Fibroblast of lung (primary cell): ENCODE data around the gene HOXA7.

Experiments
- CTCF ChIP-seq, 2 donors: IDR thresholded peaks in 1 of 2; conservative IDR thresholded peaks in 1 of 2; 1 replicate in 1 of 2; 2 replicates in 1 of 2; pipeline ENCODE4 v1.5.1; 2011 to 2012; ENCODE audit warnings: low read length in 2 of 2, control low read depth in 1 of 2, inconsistent platforms in 1 of 2, low read depth in 1 of 2, mild to moderate bottlenecking in 1 of 2
- EZH2 ChIP-seq: IDR thresholded peaks from 2 replicates; pipeline ENCODE4 v1.5.1; 2012; ENCODE audit warnings: low read length, control low read depth, mild to moderate bottlenecking; ENCODE audit errors: missing control alignments

DNA sequence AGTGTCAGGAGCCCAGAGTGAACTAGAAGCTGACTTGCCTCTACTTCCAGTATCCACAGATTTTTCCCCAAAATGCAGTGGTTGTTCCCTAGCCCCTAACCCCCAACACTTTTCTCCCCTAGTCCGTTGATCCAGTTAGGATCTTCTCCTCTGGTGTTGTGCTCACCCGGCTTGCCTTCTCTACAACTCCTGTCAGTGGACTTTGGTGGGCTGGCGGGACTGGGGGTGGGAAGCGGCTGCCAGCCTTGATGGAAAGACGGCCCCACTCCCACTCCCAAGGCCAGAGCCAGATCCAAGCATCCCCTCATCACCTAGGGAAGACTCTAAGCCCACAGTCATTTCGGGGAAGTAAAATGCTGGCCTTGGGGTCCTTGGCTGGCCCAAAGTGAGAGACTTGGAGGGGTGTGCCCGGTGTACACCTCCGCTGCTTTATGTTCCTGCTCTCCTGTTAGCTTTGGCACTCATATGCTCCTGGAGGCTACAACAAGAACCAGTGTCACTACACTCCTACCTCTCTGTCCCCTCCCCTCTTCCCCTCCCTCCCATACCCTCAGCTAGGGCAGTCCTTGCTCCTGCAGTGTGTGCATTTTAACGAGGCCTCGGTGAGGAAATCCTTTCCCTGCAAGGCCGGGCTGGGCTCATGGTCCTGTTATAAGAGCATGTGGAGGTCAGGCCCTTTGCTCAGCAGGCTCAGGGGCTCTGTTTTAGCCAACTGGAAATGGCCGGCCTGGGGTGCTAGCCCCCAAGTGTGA lies 18.6 kb upstream of the HOXA7 start:
- TF ChIP-seq CTCF (conservative IDR thresholded peaks at IDR 0.05 in 1 of 2, IDR thresholded peaks at IDR 0.05 in 1 of 2; ENCODE audit: low read depth in 1 of 2, low read length in 2 of 2) (no peak), EZH2 (no peak)
